H1 (cell line): ENCODE data around the gene SKAP1. TPM values are rescaled to one million over a fixed set of nuclear protein-coding genes. Genes with fewer than 3 reads are reported as not detected.

ENCODE experiments used
- CHD7 ChIP-seq: fragments of 300-600 bp; sonication (generic); IDR thresholded peaks from 2 replicates; pipeline ENCODE4 v1.7.1; 2012; ENCODE audit warnings: low read length, moderate library complexity, mild to moderate bottlenecking, inconsistent platforms; ENCODE audit not compliant: insufficient replicate concordance
- JUN ChIP-seq: IDR thresholded peaks from 2 replicates; pipeline ENCODE4 v1.6.1; 2011; ENCODE audit warnings: low read depth, mild to moderate bottlenecking, improper control_type of control experiment, low read length
- MAX ChIP-seq: IDR thresholded peaks from 2 replicates; pipeline ENCODE4 v1.6.1; 2012; ENCODE audit warnings: inconsistent platforms
- polyA plus RNA-seq, 7 experiments: library from polyadenylated mRNA; depleted of rRNA in 3 of 7; stranded (reverse) in 5 of 7; unstranded in 2 of 7; fragments of >200 nt in 5 of 7; fragments of 200-250 nt in 2 of 7; gene quantifications; 1 replicate in 5 of 7; 2 replicates in 1 of 7; 4 replicates in 1 of 7; pipeline versions ENCODE4 v1.2.1 to v1.2.3, GENCODE V29; 2011 to 2013; ENCODE audit warnings: missing spikeins in 2 of 7, mixed read lengths in 2 of 7
- total RNA-seq: library from RNA; stranded (reverse); fragmentation: NEBNext Ultra II Directional; extraction: Animal tissue kit (Norgen Biotek cat#: 25700); gene quantifications from 2 replicates; pipeline ENCODE4 v1.2.1, GENCODE V29; 2021

The SKAP1 gene
- total and polyA plus RNA-seq, 2 of the 8 experiments (the other 6 are each of a cell fraction or from before 2014, with no cell fraction given): not detected

GRCh38 chr17:48198950-48199541 is 231.0 kb downstream of the SKAP1 start (continued):
- no peak for TF ChIP-seq CHD7
- no peak for TF ChIP-seq MAX
- TF ChIP-seq JUN: no peak
